Superior temporal gyrus (tissue), 1 donor: ENCODE data around the gene HNRNPH2.

ENCODE experiments used
- DNase-seq: peaks from one replicate; pipeline ENCODE4 v3.0.0-alpha.2; 2016; ENCODE audit errors: extremely low spot score

HNRNPH2 gene

GRCh38 chrX:101397779-101398178, 10.2 kb upstream of the HNRNPH2 start:
- no peak for DNase-seq

GRCh38 chrX:101398694-101399093, 9.3 kb upstream of the HNRNPH2 start:
- no peak for DNase-seq

GRCh38 chrX:101399825-101400224, 8.2 kb upstream of the HNRNPH2 start:
- DNase-seq, result no peak

- no peak for DNase-seq
Measured at GRCh38 chrX:101407167-101407747, 765 bp upstream of the HNRNPH2 start.

GRCh38 chrX:101408532-101408841, 465 bp downstream of the HNRNPH2 start:
- no peak for DNase-seq

- DNase-seq, result no peak
Measured at GRCh38 chrX:101409043-101409442, 1.0 kb downstream of the HNRNPH2 start.

GRCh38 chrX:101410461-101410860, 2.4 kb downstream of the HNRNPH2 start:
- no peak for DNase-seq

GRCh38 chrX:101411984-101412383, 4.0 kb downstream of the HNRNPH2 start:
- no peak for DNase-seq

- DNase-seq, result peak; percentile 88
Measured at GRCh38 chrX:101415180-101416145, 7.4 kb downstream of the HNRNPH2 start.

- DNase-seq, result peak; percentile 7
Measured at GRCh38 chrX:101416691-101417090, 8.7 kb downstream of the HNRNPH2 start.

- DNase-seq, result peak; percentile 6
Measured at GRCh38 chrX:101417190-101417589, 9.2 kb downstream of the HNRNPH2 start.

- DNase-seq, result peak; percentile 47
Measured at GRCh38 chrX:101417981-101418841, 10.2 kb downstream of the HNRNPH2 start.

GRCh38 chrX:101419489-101419888, 11.5 kb downstream of the HNRNPH2 start:
- DNase-seq, result no peak

- DNase-seq, result no peak
Measured at GRCh38 chrX:101427954-101428353, 19.9 kb downstream of the HNRNPH2 start.

- no peak for DNase-seq
Measured at GRCh38 chrX:101429934-101430333, 21.9 kb downstream of the HNRNPH2 start.

GRCh38 chrX:101430457-101431078, 22.5 kb downstream of the HNRNPH2 start:
- DNase-seq, result no peak

GRCh38 chrX:101442085-101442484, 34.1 kb downstream of the HNRNPH2 start:
- no peak for DNase-seq

GRCh38 chrX:101449279-101449678, 41.3 kb downstream of the HNRNPH2 start:
- DNase-seq, result no peak

GRCh38 chrX:101450085-101450484, 42.1 kb downstream of the HNRNPH2 start:
- no peak for DNase-seq

- DNase-seq, result no peak
Measured at GRCh38 chrX:101450961-101451360, 42.9 kb downstream of the HNRNPH2 start.

GRCh38 chrX:101452056-101452455, 44.0 kb downstream of the HNRNPH2 start:
- DNase-seq, result no peak

GRCh38 chrX:101460669-101461068, 52.6 kb downstream of the HNRNPH2 start:
- no peak for DNase-seq
